Measurements from ENCODE around the gene ARMC7.
"Not testable (repeated sequence)": the region's sequence is repeated elsewhere in the genome, so short reads cannot be mapped to it uniquely, and the experiment has no call there.

The ARMC7 gene

DNA sequence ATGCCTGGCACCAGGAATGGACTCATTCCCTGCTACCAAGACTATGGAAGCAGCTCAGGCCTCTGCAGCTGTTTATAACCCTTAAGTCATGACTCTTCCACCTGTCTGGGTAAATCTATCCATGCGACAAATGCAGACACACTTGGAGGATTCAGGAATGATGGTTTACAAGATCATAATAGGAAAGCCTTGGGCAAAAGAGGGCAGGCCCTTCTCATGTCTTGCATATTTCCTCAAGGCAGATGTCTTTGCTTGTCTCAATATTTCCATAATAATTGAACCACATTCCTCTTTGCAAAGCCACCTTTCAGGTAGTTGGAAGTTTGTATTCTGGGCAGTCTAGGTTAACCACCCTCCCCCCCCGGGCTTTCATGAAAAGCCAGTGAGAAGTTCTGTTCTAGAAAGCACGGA is 45.4 kb downstream of the ARMC7 start:
- DNase-seq = no peak

DNA sequence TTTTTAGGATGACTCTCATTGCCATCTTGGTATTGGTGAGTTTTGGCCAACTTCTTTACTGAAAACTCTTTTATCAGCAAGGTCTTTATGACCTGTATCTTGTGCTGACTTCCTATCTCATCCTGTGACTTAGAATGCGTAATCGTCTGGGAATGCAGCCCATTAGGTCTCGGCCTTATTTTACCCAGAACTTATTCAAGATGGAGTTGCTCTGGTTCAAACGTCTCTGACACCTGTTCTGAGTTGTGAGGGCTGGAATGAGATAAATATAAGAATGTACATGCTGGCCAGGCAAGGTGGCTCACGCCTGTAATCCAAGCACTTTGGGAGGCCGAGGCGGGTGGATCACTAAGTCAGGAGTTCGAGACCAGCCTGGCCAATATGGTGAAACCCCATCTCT is 48.7 kb downstream of the ARMC7 start:
- DNase-seq = not testable (repeated sequence)

DNA sequence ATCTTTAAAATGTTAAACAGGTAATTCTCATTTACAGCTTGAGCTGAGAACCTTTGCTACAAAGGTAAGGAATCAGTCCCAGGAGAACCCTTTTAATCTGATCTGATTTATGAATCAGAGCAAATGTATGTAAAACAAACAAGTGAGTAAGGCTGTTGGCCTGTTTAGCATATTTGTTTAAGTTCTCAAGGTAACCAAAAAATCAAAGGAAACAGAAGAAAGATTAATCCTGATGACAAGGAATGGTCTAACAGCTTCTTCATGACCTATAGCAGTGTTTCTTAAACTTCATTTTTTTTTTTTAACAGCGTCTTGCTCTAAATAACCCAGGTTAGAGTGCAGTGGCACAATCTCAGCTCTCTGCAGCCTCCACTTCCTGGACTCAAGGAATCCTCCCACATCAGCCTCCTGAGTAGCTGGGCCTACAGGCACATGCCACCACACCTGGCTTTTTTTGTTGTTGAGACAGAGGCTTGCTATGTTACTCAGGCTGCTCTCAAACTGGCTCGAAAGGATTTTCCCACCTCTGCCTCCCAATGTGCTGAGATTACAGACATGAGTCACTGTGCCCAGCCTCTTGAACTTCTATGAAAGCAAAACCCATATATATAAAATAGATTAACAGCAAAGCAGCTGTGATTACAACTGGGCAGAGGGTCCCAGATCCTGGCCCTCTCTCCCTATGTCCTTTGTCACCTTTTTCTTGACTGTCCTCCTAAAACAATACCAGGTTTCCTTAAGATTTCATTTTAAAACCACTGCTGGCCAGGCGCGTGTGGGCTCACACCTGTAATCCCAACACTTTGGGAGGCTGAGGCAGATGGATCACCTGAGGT is 49.6 kb downstream of the ARMC7 start:
- DNase-seq = peak; percentile 20 to 41

DNA sequence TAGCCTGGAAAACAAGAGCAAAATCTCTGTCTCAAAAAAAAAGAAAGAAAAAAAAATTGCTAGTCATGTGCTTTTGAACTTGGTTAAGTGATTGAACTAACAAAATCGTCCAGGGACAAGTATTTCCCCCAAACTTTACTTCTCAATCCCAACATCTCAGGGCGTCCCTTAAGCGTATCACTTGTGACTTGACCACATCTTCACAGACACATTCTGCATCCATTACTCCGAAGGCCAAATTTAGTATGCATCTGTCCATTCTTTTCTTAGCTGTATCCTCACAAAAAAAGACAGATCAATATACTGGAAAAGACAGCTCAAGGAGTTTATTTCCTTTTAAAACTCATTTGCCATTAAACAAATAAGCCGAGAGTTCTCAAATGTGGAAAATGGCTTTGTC is 50.4 kb downstream of the ARMC7 start:
- DNase-seq = no peak

DNA sequence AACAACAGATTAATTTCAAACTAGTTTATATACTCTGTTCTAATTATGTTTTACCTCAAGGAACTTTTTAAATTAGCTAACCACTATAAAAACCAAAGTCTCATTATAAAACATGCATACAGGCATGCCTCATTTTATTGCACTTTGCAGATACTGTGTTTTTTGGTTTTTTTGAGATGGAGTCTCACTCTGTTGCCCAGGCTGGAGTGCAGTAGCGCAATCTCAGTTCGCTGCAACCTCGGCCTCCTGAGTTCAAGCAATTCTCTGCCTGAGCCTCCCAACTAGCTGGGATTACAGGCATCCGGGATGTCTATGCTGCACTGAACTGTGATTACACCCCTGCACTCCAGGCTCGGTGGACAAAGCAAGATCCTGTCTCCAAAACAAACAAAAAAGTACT is 53.3 kb downstream of the ARMC7 start:
- no peak for DNase-seq

DNA sequence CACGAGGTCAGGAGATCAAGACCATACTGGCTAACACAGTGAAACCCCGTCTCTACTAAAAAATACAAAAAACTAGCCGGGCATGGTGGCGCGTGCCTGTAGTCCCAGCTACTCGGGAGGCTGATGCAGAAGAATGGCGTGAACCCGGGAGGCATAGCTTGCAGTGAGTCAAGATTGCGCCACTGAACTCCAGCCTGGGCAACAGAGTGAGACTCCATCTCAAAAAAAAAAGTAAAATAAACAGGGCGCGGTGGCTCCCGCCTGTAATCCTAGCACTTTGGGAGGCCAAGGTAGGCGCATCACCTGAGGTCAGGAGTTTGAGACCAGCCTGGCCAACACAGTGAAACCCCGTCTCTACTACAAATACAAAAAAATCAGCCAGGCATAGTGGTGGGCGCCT is 54.8 kb downstream of the ARMC7 start:
- not testable (repeated sequence) for DNase-seq

DNA sequence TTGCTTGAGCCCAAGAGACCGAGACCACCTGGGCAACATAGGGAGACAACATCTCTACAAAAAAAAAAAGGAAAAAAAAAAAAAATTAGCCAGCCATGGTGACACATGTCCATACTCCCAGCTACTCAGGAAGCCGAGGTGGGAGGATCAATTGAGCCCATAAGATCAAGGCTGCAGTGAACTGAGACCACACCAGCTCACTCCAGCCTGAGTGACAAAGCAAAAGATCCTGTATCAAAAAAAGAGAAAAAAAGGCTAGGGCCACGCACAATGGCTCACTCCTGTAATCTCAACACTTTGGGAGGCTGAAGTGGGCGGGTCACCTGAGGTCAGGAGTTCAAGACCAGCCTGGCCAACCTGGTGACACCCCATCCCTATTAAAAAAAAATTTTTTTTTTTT is 59.2 kb downstream of the ARMC7 start:
- DNase-seq = no peak

DNA sequence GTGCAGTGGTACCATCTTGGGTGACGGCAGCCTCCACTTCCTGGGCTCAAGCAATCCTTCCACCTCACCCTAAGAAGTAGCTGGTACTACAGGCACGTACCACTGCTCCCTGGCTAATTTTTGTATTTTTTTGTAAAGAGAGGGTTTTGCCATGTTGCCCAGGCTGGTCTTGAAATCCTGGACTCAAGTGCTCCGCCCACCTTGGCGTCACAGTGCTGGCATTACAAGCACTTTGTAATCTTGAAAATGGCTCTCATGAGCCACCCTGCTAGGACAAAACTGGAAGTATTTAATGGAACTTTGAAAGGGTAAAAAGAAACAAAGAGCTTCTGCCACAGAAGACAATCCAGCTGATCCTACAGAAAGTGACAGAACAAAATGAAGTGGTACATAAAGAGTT is 63.8 kb downstream of the ARMC7 start:
- DNase-seq = no peak

DNA sequence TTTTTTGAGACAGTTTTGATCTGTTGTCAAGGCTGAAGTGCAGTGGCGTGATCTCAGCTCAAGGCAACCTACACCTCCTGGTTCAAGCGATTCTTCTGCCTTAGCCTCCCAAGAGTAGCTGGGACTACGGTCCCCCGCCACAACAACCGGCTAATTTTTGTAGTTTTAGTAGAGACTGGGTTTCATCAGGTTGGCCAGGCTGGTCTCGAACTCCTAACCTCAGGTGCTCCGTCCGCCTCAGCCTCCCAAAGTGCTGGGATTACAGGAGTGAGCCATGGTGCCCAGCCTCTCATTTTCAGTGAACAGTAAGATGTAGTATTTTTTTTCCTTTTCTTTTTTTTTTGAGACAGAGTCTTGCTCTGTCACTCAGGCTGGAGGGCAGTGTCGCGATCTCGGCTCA is 65.2 kb downstream of the ARMC7 start:
- DNase-seq = no peak

DNA sequence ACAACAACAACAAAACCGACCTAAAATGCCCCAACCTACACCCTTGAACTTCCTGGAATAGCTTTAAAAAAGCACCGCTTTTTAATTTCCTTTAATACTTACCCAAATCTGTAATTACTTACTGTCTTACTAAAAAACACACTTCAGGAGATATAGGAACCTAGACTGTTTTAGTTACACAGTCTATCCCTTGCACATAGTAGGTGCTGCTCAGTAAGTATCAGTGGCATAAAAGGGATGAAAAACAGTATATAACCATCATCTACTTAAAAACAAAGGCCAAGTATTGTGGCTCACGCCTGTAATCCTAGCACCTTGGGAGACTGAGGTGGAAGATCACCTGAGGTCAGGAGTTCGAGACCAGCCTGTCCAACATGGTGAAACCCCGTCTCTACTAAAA is 66.9 kb downstream of the ARMC7 start:
- DNase-seq = no peak

DNA sequence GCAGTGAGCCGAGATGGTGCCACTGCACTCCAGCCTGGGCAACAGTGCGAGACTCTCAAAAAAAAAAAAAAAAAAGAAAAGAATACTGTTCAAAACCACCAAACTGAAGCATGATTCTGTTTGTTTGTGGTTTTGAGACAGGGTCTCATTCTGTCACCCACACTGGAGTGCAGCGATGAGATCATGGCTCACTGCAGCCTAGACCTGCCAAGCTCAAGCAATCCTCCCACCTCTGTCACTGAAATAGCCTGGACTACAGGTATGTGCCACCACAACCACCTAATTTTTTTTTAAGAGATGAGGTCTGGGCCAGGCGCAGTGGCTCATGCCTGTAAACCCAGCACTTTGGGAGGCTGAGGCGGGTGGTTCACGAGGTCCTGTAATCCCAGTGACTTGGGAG is 68.7 kb downstream of the ARMC7 start:
- DNase-seq = no peak
